ENCODE results near the gene STEAP1B. TPM values are rescaled to one million over a fixed set of nuclear protein-coding genes. Genes with fewer than 3 reads are reported as not detected.
A peak's percentile ranks its signal among the peaks of the same experiment; 100 is the strongest.
"Not testable (repeated sequence)": the region's sequence is repeated elsewhere in the genome, so short reads cannot be mapped to it uniquely, and the experiment has no call there.

STEAP1B gene
- total RNA-seq, 4 donors from 2014 or later = 1.6 to 2.2 (median 1.6) TPM

- peaks cover 0 to 13% (median 0%) of the 10 kb centered on the region in 4 donors for H3K27me3 ChIP-seq
- no peak for TF ChIP-seq POLR2A (IDR thresholded peaks at IDR 0.05; ENCODE audit: low read depth)
- TF ChIP-seq, protein P1, sequence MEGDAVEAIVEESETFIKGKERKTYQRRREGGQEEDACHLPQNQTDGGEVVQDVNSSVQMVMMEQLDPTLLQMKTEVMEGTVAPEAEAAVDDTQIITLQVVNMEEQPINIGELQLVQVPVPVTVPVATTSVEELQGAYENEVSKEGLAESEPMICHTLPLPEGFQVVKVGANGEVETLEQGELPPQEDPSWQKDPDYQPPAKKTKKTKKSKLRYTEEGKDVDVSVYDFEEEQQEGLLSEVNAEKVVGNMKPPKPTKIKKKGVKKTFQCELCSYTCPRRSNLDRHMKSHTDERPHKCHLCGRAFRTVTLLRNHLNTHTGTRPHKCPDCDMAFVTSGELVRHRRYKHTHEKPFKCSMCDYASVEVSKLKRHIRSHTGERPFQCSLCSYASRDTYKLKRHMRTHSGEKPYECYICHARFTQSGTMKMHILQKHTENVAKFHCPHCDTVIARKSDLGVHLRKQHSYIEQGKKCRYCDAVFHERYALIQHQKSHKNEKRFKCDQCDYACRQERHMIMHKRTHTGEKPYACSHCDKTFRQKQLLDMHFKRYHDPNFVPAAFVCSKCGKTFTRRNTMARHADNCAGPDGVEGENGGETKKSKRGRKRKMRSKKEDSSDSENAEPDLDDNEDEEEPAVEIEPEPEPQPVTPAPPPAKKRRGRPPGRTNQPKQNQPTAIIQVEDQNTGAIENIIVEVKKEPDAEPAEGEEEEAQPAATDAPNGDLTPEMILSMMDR (IDR thresholded peaks at IDR 0.05) = peak; percentile 31 to 59 (median 39)
- H3K27ac ChIP-seq (replicated peaks in 1 of 4) = no peak overlapping the region
- no peaks in the 10 kb centered on the region for H3K36me3 ChIP-seq
- peaks cover 0 to 6% (median 5%) of the 10 kb centered on the region in 4 donors for H3K4me1 ChIP-seq
- DNase-seq (ENCODE audit: extremely low spot score) = no peak
- H3K4me3 ChIP-seq = peak overlapping the region in 3 of 4 donors; percentile 5 to 26 (median 20)
- intact Hi-C loops (cut with DNase I) = no loop called here
- no peaks in the 10 kb centered on the region for H3K9me3 ChIP-seq
- WGBS = 37% methylated on average over 19 of the region's 19 CpGs
Observed at GRCh38 chr7:22452142-22452959, 47.6 kb downstream of the STEAP1B start.

GRCh38 chr7:22450013-22450412 lies 50.0 kb downstream of the STEAP1B start:
- H3K27ac ChIP-seq (replicated peaks in 1 of 4); intact Hi-C loops (cut with DNase I): not testable (repeated sequence)

DNA sequence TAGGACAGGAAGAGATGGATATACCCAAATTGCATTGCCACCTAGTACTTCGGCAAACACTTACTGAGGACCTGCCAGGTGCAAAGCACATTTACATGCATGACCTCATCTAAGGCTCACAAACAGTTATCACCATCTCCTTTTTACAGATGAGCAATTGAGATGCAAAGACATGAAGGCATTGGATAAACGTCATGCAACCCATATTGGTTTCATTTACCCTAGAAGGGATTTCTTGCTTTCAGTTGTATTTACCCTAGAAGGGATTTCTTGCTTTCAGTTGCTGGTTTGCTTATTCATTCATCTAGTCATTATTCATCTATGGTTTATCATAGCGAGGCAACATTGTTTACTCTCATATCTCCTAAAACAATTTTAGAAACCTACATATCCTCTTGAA lies 52.2 kb downstream of the STEAP1B start:
- H3K27ac ChIP-seq (replicated peaks in 1 of 4) = no peak overlapping the region
- WGBS = 84% methylated on average over 3 of the region's 3 CpGs
- TF ChIP-seq POLR2AphosphoS5 (IDR thresholded peaks at IDR 0.05) (no peak), POLR2A (IDR thresholded peaks at IDR 0.05; ENCODE audit: low read depth) (no peak)
- TF ChIP-seq, protein P1 (IDR thresholded peaks at IDR 0.05) = no peak
- no peak overlapping the region for H3K4me3 ChIP-seq
- DNase-seq (ENCODE audit: extremely low spot score) = no peak
- H3K4me1 ChIP-seq = peaks cover 18 to 30% (median 27%) of the 10 kb centered on the region in 4 donors
- H3K36me3 ChIP-seq = no peaks in the 10 kb centered on the region
- no peaks in the 10 kb centered on the region for H3K9me3 ChIP-seq
- intact Hi-C loops (cut with DNase I) = no loop called here
- H3K27me3 ChIP-seq = peaks cover 0 to 10% (median 0%) of the 10 kb centered on the region in 4 donors

More at GRCh38 chr7:22450013-22450412, 50.0 kb downstream of the STEAP1B start:
- H3K4me3 ChIP-seq; H3K9me3 ChIP-seq; H3K36me3 ChIP-seq; DNase-seq (ENCODE audit: extremely low spot score): not testable (repeated sequence)
- Histone ChIP-seq H3K27me3 (peaks cover 0 to 13% (median 0%) of the 10 kb centered on the region in 4 donors), H3K4me1 (peaks cover 13 to 19% (median 17%) of the 10 kb centered on the region in 4 donors)

- no peak for TF ChIP-seq POLR2AphosphoS5 (IDR thresholded peaks at IDR 0.05)
- no peak for TF ChIP-seq POLR2A (IDR thresholded peaks at IDR 0.05; ENCODE audit: low read depth)
- TF ChIP-seq, protein P1 (IDR thresholded peaks at IDR 0.05) = no peak
- no peak for TF ChIP-seq EP300 (IDR thresholded peaks at IDR 0.05)
- H3K27me3 ChIP-seq = peaks cover 0 to 3% (median 0%) of the 10 kb centered on the region in 4 donors
Observed at GRCh38 chr7:22447008-22447407, 53.0 kb downstream of the STEAP1B start.

DNA sequence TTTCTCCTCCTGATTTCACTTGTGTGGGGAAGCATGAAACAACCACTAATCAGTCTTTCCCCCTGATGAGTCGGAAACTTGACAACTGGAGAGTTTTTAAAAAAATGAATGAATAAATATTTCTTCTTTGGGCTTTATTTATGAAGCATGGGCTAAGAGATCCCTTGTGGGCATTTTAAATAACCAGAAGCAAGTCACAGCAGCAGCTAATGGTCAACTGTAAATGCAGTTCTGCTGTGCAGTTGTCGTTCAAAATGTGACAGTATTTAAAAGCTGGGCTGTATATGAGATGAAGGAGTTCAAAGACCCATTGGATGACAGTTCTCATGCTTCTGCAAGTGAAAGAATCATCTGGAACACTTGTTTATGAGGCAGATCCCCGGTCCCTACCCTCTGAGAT lies 54.1 kb downstream of the STEAP1B start:
- Histone ChIP-seq H3K4me1 (peaks cover 18 to 25% (median 22%) of the 10 kb centered on the region in 4 donors), H3K4me3 (no peak overlapping the region), H3K27ac (replicated peaks in 1 of 4) (peak overlapping the region in 2 of 4 donors; percentile 40 to 53), H3K27me3 (no peaks in the 10 kb centered on the region), H3K9me3 (no peaks in the 10 kb centered on the region), H3K36me3 (no peaks in the 10 kb centered on the region)
- 61% methylated on average over 3 of the region's 3 CpGs for WGBS
- TF ChIP-seq EP300 (IDR thresholded peaks at IDR 0.05) (no peak), POLR2A (IDR thresholded peaks at IDR 0.05; ENCODE audit: low read depth) (no peak), POLR2AphosphoS5 (IDR thresholded peaks at IDR 0.05) (no peak)
- TF ChIP-seq, protein P1 (IDR thresholded peaks at IDR 0.05) = no peak
- no peak for DNase-seq (ENCODE audit: extremely low spot score)
- intact Hi-C loops (cut with DNase I) = no loop called here

More at GRCh38 chr7:22447008-22447407, 53.0 kb downstream of the STEAP1B start:
- no peak for DNase-seq (ENCODE audit: extremely low spot score)
- Histone ChIP-seq H3K4me3 (no peak overlapping the region), H3K9me3 (no peaks in the 10 kb centered on the region), H3K27ac (replicated peaks in 1 of 4) (no peak overlapping the region), H3K4me1 (peaks cover 18 to 25% (median 22%) of the 10 kb centered on the region in 4 donors), H3K36me3 (no peaks in the 10 kb centered on the region)
- intact Hi-C loops (cut with DNase I) = no loop called here

Data from esophagus muscularis mucosa (tissue), 4 donors.